C1 segment of cervical spinal cord (tissue), 14 donors: ENCODE results near the gene JADE1.

Source experiments
- DNase-seq, 14 donors: peaks; one replicate each; lab custom pipeline; 2025; lab: John Stamatoyannopoulos, UW

JADE1 gene

DNA sequence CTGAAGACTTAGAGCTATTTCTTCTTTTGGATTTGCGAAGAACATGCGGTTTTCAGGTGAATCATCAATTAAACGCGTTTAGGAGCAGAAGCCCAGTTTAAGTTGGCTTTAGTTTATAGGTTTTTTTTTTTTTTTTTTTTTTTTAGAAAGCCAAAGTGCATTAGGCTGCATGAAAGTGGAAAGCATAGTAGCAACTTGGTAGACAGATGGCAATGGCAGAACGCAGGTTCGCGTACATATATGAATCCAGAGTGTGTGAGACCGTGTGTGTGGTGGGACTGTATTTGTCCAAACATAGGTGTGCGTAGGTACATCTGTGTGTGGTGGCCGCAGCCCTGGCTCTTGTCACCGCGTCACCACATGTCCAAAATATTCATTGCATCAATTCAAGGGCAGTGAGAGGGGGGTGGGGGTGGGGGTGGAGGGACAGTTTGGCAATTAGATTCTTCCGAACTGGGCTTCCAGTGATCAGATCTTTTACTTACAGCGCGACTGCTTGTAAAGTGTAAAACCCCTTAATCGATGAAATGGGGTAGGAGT, 901 bp downstream of the JADE1 start:
- peak in 4 of 14 donors; percentile 16 to 59 (median 46) for DNase-seq

DNA sequence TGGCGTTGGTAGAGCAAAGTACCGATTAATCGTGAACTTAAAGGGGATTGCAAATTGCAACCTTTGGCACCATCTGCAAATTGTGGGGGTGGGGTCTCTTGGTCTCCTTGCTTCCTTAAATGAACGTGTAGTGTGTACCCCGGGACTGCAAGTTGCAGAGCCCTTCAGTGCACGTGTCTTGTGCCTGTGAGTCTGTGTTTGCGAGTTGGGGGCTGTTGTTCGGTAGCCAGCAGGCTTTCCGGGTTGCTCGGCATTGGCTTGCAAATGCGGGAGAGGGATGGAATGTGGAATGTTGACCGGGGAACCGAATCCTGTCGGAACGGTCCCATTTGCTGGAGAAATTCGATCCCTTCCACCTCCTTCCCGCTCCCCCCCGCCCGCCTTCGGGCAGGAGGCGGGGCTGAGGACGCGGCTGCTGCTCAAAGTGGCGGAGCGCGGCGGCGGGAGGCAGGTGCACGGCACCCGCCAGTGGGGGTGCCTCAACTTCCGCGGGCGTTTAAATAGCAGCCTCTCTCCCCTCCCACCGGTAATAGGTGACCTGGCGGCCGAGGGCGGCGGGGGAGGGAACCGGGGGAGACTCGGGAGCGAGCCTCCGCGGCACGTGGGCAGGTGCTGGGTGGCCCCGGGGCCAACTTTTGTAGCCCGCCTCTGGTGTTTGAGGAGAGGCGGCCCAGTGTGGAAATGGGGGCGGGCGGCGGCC, 1.5 kb downstream of the JADE1 start:
- DNase-seq: peak; percentile 4 to 72 (median 66)

DNA sequence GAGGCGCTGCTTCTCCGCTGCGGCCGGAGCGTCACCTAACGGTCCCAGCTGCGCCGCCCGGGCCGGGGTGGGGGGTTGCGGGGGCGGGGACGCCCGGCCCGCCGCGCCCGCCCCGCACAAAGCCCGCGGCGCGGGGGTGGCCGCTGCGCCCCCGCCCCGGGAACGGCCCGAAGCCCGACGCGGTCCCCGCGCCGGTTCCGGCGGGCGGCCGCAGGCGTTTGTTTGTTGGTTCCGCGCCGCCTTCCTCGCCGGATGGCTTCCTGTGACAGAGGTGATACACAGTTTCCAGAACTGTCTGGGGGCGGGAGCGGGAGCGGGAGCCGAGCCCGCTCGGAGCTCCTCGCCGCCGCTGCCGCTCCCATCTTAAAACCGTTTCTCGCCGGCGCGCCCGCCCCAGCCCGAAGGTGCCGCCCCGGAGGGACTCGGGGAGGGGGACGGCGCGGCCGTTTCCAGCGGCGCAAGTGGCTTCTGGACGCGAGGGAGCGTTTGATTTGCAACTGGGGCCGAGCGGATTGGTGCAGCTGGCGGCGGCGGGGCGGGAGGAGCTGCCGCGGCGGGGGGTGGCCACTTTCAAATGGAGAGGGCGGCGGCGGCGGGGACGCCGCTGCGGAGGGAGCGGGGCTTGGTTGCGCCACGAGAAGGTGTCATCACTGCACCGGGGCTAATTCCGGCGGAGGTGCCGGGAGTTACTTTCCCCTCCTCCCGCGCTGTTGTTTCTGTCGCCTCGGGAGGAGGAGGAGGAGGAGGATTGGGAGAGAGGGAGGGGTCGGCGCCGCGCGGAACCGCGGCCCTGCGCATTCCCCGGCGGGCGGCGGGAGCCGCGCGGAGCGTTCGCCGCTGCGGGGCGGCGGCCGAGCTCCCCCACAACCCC, 2.3 kb downstream of the JADE1 start:
- DNase-seq: peak in 13 of 14 donors; percentile 32 to 86 (median 71)

DNA sequence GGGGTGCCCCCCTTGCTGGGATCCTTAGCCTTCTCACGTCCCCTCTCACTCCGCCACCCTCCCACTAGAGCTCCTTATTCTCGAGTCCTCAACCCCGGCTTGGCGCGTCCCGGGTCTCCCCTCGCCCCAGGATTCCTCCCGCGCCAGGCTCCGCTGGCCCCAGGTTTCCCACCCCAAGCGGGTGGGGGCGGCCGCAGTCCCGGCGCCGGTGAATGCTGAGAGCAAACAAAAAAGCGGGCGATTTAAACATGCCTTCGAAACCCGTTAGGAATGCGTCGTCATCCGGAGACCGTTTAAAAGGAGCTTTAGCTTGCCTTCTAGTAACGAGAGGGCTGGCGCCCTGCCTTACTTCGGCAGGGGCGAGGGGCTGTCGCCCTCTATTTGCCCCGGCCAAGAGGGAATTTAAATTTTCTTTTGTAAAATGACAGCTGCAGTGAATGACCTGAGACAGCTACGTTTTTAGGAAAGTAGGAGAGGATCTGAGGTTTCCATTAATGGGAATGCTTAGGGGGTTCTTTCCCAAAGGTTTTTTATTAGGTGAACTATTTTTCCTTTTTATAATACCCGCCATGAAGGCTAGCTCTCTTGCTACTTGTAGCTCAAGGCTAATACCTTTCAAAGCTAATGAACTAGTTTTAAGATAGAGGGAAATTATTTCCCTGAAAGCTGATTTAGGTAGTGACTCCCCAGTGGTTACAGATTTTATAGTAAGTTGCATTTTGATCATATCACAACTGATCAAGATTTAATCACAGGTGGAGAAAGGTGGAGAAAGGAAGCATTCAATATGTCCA, 3.1 kb downstream of the JADE1 start:
- peak in 8 of 14 donors; percentile 19 to 77 (median 64) for DNase-seq

DNA sequence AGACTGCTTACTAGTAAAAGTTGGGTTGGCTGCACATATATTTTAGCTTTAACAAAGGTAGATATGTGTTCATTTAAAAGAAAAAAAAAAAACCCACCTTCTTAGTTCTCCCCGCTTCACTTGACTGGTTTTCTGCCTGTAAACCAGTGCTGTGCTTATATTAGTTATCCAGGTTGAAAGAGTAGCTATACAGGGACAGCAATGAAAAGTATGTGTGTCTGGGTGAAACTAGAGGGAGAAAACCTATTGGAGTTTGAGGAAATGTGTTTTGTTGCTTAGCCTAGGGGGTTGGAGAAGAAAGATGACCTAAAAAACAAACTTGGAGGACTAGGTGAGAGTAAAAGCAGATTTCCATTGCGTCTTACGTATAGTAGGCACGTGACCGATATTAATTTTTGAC, 4.5 kb downstream of the JADE1 start:
- no peak for DNase-seq

DNA sequence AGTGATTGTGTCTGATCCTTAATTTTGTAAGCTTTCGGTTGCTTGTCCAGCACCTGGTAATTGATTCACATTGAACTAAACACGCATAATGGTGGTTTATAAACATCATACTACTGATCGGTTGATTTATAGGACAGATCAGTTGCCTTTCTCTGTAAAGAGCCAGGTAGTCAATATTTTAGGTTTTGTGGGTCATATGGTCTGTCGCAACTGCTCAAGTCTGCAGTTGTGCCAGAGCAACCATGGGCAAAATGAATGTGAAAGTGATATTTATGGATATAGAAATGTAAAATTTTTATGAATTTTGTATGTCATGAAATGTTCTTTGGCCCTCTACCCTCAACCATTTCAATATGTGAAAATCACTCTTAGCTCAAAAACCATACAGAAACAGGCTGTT, 8.9 kb downstream of the JADE1 start:
- DNase-seq: no peak

DNA sequence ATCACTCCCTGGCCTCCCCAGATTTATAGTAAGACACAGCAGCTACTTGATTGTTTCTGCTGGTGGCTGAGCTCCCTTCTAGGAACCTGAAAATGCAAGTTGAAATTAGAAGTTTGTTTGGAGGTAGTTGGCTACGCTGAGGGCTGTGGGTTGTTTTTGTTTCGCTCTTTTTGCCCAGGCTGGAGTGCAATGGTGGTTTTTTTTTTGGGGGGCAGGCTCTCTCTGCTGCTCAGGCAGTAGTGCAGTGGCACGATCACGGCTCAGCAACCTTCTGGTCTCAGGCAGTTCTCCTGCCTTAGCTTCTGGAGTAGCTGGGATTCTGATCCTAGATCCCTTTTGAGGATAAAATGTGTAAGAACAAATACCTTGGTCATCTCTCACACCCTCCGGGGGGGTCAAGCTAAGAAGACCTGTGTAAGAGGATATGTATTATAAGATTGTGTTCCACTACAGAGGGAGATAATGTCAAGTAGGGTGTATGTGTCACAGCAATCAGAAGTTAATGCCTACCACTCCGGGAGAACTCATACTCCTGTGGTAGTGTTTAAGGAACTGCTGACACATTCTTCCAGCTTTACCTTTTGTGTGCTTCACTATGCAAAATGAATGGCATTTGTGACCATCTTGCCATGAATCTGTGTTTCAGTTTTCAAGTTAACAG, 9.7 kb downstream of the JADE1 start:
- no peak for DNase-seq

DNA sequence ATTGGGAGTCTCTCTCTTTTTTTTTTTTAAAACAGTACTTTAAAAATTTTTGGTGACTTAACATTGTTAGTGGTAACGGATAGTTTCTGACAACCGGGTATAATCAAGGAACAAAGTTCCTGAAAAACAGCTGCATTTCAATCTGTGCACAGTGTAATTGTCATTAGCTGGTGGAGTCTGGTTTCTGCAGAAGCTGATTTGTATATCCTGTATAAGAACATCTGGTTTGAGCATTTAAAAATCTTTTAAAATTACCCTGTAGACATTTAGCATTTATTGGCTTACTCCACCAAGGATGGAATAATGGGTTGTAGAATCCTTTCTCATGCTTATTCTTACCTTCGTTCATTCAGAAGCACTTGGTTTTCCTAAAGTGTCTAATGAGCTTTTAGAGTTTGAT, 11.2 kb downstream of the JADE1 start:
- DNase-seq: no peak

DNA sequence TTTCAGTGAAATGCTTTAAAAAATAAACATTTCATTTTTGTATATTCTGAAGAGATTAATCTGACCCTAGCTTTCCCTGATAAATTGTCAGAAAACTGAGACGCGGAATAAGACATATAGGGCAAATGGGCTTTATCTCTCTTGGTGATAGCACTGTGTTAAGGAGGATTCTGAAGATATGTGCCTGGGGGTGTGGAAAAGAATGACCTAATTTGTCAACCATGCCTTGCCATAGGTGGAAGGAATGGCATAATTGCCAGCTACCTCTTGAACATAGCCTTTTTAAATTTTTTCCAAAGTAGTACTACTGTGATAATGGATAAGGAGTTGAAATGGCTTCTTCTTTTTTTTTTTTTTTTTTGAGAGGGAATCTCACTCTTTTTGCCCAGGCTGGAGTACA, 11.7 kb downstream of the JADE1 start:
- no peak for DNase-seq

DNA sequence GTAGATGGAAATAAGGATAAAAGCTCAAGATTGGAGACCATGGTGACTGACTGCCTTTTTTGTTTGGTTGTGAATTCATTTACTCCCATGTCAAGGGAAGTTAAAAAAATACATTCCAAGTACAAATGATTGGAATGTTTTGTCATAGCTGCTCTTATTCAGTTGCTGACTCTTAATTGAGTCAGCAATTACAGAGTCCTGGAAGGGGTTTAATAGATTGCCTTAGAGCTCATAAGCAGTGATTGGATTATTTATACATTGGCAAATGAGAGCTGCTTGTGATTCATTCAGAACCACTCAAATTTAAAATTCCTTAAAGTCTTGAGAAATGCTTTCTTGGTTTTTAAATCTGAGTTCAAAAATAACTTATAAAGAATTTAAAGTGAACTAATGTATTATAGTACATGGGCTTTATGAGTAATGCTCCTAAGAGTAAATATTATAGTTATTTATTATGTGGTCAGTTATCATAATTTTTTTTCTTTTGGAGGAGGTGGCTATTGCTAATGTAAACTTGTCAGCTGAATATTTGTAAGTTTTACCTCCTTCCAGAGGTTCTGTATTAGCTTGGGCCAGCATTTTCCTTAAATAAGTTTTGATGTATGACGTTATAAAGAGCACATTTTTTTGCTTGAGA, 13.6 kb downstream of the JADE1 start:
- DNase-seq: no peak

DNA sequence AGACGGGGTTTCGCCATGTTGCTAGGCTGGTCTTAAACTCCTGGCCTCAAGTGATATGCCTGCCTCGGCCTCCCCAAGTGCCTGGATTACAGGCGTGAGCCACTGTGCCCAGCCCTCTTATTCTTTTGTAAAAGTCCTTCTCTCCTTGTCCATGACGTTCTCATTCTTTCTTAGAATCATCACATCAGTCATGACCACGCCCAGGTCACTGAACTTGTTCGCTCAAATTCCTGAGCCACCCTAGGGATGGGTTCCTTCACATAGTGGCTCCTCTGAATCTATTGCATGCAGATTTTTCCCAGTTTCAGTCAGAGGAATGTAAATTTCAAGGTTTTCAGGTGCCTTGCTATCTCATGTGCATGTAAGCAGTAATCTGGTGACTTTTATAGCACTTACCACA, 15.7 kb downstream of the JADE1 start:
- DNase-seq: no peak

DNA sequence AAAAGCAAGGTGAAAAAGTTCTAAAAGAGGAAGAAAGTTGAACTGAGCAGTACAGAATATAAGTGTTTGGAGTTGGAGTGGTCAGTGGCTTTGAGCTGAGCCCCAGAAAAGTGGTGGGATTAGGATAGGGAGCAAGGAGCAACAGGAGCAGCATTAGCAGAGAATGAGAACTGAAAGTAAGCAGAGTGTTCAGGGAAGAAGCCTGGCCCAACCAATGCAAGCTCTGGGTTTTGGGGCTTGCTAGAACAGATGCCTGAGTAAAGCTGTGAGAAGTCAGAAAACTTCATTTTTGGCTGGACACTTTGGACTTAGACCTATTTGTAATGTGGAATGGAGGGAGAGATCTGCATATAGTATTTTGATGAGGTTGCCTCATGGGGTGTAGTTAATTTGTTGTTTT, 17.8 kb downstream of the JADE1 start:
- no peak for DNase-seq

DNA sequence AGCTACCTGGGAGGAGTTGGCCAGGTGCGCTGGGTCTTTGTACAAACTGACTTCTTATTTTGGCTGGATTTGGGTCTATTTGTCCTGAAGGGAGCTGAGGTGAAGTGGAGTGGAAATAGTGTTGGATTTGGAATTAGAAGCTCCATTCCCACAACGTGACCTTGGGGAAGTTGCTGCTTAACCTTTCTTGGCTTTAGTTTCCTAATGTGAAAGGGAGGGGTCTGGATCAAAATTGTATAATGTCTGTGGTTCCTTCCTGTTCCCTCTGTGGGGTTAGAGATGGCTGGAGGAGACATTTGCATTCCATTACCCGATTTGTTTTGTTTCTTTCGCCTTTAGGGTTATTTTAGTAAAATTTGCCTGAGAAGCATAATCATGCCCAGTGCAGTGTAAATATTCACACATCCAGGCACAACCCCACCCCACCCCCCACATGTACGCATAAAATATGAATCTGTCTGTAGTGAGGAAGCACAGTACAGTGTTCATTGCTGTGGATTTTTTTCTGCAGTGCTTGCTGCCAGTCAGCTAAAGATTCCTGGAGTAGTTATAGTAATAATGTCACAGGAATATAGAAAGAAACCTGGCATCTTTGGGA, 21.5 kb downstream of the JADE1 start:
- no peak for DNase-seq

DNA sequence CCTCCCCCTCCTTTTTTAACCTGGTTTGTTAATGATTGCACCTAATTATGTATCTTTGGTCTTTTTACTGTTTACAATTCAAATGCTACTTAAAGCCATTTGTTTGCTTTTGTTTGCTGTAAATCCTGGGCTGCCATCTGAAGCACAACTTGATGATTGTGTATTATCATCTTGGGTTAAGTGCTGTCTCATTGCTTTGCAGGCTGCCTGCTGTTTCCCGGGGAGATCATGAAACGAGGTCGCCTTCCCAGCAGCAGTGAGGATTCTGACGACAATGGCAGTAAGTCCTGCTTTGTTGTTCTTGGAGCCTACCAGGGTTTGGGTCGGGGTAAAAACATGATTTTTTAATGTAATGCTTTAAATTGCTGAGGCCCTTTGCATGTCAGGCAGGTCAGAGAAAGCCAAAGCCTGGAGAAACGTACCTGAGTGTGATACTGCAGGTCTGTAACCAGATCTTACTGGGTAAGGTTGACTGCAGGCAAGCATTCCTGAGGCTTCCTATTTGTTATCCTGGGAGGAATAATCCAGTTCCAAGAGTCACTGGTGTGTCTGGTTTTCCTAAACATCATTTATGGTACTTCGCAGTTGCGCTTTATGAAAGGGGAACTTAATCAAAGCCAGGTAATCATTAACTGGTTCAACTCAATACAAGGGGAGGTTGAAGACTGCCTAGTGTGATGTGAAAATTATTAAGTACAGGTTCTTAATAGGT, 22.2 kb downstream of the JADE1 start:
- DNase-seq: peak in 3 of 14 donors; percentile 12 to 72 (median 29)

DNA sequence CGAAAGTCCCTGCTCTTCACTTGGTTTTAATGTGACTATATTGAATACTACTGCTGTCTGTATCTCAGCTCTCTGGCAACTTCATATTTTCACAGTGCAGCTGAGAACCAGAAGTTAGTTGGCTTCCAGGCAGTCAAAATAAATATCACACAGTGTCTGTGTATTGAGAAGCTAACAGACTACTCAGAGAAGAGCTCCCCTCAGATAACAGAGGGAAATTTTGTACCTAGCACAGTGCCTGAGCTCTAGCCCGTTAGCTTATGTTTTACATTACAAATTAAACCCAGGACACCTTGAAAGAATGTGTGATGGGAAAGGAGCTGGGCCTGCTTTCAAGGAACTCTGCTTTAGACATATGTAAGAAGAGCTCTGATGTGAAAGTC, 22.7 kb downstream of the JADE1 start:
- no peak for DNase-seq

DNA sequence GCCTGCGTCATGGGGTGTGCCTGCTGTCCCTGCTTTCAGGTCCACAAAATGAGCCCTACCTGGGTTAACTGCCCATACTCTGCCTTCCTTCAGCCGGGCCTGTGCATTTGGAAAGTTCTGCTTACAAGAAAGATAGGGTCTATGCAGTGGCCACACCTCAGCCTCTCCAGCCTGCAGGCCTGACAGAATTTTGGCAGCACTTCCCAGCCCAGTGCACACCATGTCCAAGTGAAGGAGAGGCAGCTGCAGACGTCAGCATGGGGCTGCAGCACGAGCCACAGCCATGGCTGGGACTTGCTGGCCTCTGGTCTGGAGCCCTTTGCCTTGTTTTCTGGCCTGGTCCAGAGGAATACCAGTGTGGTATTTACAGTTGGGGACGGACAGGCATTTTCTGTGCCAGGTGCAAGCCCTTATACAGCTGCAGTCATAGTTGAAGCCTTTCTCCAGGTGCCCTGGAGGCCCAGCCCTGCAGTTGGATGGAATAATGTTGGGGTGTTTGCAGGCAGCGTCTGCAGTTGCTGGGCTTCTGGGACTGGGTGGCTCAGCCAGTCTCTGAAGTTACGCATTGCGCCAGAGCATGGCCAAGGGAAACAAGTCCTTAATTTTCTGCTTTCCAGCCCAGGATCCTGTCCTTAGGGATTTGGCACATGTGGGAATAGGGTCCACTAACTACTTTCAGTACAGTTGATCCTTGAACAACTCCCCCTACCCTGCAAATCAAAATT, 26.2 kb downstream of the JADE1 start:
- DNase-seq: peak in 6 of 14 donors; percentile 16 to 60 (median 28)

DNA sequence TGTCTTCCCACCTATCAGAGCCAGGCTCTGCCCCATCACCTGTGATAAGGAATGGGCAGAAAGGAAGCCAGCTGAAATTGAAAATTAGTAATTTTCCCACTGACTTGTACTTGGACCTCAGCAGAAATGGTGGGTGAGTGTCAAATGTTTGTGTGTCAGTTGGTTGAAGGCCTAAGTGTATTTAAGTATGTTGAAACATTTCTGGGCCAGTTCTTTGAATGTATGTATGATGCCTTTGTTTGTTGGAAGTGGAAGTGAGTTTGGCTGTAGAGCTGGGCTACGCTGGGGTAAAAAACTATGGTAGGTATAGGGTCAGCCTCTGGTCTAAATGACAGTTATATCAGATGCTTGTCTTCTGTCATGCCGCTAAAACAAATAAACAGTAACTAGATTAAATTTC, 27.7 kb downstream of the JADE1 start:
- no peak for DNase-seq

DNA sequence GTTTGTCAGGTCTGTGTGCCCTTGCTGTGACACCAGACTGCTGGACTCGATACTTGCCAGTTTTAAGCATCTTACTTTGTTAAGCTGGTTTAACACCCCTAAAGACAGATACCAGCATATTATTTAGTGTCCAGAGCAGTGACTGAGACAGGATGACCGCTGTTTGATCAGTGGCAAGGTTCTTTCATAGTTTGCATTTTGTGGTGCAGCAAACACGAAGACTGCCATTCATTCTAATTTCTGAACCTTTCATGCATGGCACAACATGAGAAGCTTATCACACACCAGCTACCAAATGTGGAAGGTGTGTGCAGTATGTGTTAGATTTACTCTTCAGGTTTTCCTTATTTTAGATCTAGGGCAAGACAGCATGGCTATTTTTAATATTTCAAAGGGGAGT, 28.2 kb downstream of the JADE1 start:
- no peak for DNase-seq

DNA sequence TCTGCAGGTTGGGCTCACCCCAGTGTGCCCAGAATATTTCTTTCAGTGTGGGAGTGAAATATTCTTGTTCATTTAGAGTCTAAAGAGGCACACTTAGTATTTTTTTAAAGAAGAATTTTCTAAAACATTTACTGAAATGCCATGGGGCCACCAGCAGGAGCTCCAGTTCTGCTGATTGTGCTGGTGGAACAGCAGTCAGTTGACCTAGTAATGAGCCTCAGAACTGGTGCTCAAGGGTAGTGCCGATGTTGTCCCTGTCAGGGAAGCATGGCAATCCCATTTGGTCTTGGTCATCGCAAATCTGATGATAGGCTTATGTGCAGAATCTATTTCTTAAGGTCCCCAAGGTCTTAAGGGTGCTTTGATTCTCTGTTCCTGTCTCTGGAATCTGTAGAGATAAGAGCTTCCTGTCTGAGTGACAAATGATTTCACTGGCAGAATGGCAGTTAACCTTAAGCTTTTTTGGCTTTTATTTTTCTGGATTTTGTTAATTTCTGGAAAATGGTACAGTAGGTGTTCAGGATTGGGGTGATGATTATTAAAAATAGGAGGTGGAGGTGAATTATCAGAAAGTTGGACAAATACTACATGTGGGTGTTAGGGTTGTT, 31.3 kb downstream of the JADE1 start:
- no peak for DNase-seq
